SK-N-SH treated with all-trans-retinoic acid at 6 μM for 48 hours (cell line): ENCODE measurements around the gene GNG10.

Source experiments
- ATAC-seq: fragments of 200-7000 bp; cut with Tn5 transposase; 3 replicates; pipeline ENCODE4 v1.9.1; 2020; ENCODE audit warnings: mild to moderate bottlenecking, moderate library complexity
- ARNTL ChIP-seq: fragments of 450-650 bp; formaldehyde crosslinking; IDR thresholded peaks from 2 replicates; pipeline ENCODE4 v1.5.0; 2020; ENCODE audit warnings: low read depth, mild to moderate bottlenecking, moderate library complexity, borderline replicate concordance
- BACH2 ChIP-seq: fragments of 250-450 bp; sonication (Bioruptor Pico); IDR thresholded peaks from 2 replicates; pipeline ENCODE4 v1.9.0; 2021; ENCODE audit warnings: mild to moderate bottlenecking, borderline replicate concordance
- ESRRG ChIP-seq: fragments of 250-450 bp; sonication (Bioruptor Pico); IDR thresholded peaks from 2 replicates; pipeline ENCODE4 v1.6.1; 2021; ENCODE audit warnings: mild to moderate bottlenecking
- ISL1 ChIP-seq: fragments of 250-450 bp; sonication (Bioruptor Pico); IDR thresholded peaks from 2 replicates; pipeline ENCODE4 v2.1.2; 2022; ENCODE audit warnings: mild to moderate bottlenecking, moderate library complexity
- PPARA ChIP-seq: fragments of 250-450 bp; sonication (Bioruptor Pico); IDR thresholded peaks from 2 replicates; pipeline ENCODE4 v1.5.0; 2020; ENCODE audit warnings: mild to moderate bottlenecking, borderline replicate concordance
- RARB ChIP-seq: fragments of 250-450 bp; sonication (Bioruptor Pico); IDR thresholded peaks from 2 replicates; pipeline ENCODE4 v1.8.0; 2021; ENCODE audit warnings: mild to moderate bottlenecking, moderate library complexity
- SNAI2 ChIP-seq: fragments of 250-450 bp; sonication (Bioruptor Pico); IDR thresholded peaks from 2 replicates; pipeline ENCODE4 v1.5.0; 2020; ENCODE audit warnings: mild to moderate bottlenecking, moderate library complexity
- TCF4 ChIP-seq: fragments of 250-450 bp; sonication (Bioruptor Pico); IDR thresholded peaks from 2 replicates; pipeline ENCODE4 v1.8.0; 2021; ENCODE audit warnings: mild to moderate bottlenecking, moderate library complexity, borderline replicate concordance
- ZFP3 ChIP-seq: fragments of 250-450 bp; sonication (Bioruptor Pico); IDR thresholded peaks from 2 replicates; pipeline ENCODE4 v1.5.0; 2020; ENCODE audit warnings: mild to moderate bottlenecking, moderate library complexity
- ZNF565 ChIP-seq: fragments of 450-650 bp; formaldehyde crosslinking; conservative IDR thresholded peaks from 2 replicates; pipeline ENCODE4 v1.5.0; 2020; ENCODE audit warnings: low read depth, mild to moderate bottlenecking, moderate library complexity
- ZNF70 ChIP-seq: fragments of 450-650 bp; formaldehyde crosslinking; IDR thresholded peaks from 2 replicates; pipeline ENCODE4 v1.5.0; 2020; ENCODE audit warnings: mild to moderate bottlenecking, moderate library complexity
- ZNF8 ChIP-seq: fragments of 450-650 bp; formaldehyde crosslinking; IDR thresholded peaks from 2 replicates; pipeline ENCODE4 v1.5.0; 2020; ENCODE audit warnings: mild to moderate bottlenecking, moderate library complexity
- TF ChIP-seq, protein P1 (sequence below): fragments of 250-450 bp; sonication (Bioruptor Pico); IDR thresholded peaks from 2 replicates; pipeline ENCODE4 v1.5.1; 2021; ENCODE audit warnings: mild to moderate bottlenecking, moderate library complexity
- TF ChIP-seq, protein P2 (sequence below): fragments of 250-450 bp; sonication (Bioruptor Pico); IDR thresholded peaks from 2 replicates; pipeline ENCODE4 v1.8.0; 2021; ENCODE audit warnings: low read depth, mild to moderate bottlenecking, moderate library complexity, borderline replicate concordance
- TF ChIP-seq, protein P3 (sequence below): fragments of 250-450 bp; sonication (Bioruptor Pico); IDR thresholded peaks from 2 replicates; pipeline ENCODE4 v1.8.0; 2020; ENCODE audit warnings: mild to moderate bottlenecking, moderate library complexity, borderline replicate concordance
- TF ChIP-seq, protein P4 (sequence below): fragments of 250-450 bp; sonication (Bioruptor Pico); IDR thresholded peaks from 2 replicates; pipeline ENCODE4 v1.5.0; 2020; ENCODE audit warnings: mild to moderate bottlenecking, moderate library complexity
- TF ChIP-seq, protein P5 (sequence below): fragments of 250-450 bp; sonication (Bioruptor Pico); IDR thresholded peaks from 2 replicates; pipeline ENCODE4 v1.5.1; 2020; ENCODE audit warnings: low read depth, mild to moderate bottlenecking, moderate library complexity

GNG10 gene

DNA sequence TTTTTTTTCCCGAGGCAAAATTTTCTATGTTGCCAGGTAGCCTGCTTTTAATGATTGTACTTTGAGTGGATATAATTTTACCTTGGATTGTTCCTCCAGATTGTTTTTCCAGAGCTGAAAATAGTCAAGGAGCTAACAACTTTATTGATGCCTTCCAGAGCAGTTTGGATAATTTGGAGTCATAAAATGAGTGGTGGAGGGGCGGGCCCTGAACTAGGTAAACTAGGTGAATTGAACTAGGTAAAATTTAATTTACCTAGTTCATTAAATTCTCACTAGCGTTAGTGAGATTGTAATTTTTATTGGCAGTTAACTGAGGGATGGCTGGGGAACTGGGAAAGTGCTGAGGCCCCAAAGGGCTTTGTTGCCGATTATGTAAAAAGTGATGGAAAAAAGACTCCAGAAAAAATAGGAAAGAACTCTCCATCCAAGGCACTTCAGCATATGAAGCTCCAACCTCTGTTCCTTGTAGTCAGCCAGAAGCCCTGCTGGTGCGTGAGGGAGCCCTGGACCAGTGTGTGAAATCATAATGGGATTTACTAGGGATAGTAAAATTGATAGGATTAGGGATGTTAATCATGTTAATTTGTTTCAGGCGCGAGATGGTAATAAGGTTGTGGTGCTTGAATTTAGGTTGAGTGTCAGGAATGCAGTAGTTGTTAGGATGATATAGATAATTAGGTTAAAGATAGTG is 28.6 kb upstream of the GNG10 start:
- ATAC-seq = no peak
- TF ChIP-seq ARNTL (CRISPR knock-in tag) = no peak

DNA sequence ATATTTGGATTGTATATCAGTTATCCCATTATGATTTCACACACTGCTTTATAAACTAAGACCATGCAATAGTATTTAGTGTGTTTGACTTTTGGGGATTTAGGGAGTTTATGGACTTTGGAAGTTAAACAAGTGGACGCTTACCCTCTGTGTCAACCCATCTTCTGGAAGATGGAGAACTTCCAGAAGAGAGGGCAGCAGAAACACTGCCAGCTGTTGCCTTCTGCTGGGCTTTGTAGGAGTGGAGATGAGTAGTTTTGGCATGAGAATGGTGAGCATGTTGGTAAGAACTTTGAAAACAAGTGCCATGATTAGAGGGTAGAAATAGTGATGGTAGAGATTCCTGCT is 28.0 kb upstream of the GNG10 start:
- no peak for ATAC-seq
- TF ChIP-seq BACH2 (CRISPR knock-in tag) (no peak), SNAI2 (CRISPR knock-in tag) (no peak)

DNA sequence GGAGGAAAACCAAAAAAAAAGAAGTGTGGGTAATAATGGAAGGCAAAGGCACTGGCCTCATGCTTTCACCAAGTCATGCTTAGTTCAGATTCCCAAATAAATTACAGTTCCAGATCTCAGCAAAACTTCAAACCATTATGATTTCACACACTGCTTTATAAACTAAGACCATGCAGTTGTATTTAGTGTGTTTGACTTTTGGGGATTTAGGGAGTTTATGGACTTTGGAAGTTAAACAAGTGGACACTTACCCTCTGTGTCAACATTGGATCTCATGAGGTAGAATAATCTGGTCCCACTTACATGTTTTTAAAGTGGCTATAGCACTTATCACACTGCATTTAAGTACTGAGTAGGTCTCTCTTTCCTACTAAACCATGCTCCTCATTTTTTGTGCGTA is 26.5 kb upstream of the GNG10 start:
- TF ChIP-seq SNAI2 (CRISPR knock-in tag) (no peak), ESRRG (CRISPR knock-in tag) (no peak), ISL1 (CRISPR knock-in tag) (no peak), RARB (CRISPR knock-in tag) (no peak)
- TF ChIP-seq, protein P1, sequence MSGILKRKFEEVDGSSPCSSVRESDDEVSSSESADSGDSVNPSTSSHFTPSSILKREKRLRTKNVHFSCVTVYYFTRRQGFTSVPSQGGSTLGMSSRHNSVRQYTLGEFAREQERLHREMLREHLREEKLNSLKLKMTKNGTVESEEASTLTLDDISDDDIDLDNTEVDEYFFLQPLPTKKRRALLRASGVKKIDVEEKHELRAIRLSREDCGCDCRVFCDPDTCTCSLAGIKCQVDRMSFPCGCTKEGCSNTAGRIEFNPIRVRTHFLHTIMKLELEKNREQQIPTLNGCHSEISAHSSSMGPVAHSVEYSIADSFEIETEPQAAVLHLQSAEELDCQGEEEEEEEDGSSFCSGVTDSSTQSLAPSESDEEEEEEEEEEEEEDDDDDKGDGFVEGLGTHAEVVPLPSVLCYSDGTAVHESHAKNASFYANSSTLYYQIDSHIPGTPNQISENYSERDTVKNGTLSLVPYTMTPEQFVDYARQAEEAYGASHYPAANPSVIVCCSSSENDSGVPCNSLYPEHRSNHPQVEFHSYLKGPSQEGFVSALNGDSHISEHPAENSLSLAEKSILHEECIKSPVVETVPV (CRISPR knock-in tag) = no peak
- TF ChIP-seq, protein P2, sequence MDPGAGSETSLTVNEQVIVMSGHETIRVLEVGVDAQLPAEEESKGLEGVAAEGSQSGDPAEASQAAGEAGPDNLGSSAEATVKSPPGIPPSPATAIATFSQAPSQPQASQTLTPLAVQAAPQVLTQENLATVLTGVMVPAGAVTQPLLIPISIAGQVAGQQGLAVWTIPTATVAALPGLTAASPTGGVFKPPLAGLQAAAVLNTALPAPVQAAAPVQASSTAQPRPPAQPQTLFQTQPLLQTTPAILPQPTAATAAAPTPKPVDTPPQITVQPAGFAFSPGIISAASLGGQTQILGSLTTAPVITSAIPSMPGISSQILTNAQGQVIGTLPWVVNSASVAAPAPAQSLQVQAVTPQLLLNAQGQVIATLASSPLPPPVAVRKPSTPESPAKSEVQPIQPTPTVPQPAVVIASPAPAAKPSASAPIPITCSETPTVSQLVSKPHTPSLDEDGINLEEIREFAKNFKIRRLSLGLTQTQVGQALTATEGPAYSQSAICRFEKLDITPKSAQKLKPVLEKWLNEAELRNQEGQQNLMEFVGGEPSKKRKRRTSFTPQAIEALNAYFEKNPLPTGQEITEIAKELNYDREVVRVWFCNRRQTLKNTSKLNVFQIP (CRISPR knock-in tag) = no peak
- TF ChIP-seq, protein P3, sequence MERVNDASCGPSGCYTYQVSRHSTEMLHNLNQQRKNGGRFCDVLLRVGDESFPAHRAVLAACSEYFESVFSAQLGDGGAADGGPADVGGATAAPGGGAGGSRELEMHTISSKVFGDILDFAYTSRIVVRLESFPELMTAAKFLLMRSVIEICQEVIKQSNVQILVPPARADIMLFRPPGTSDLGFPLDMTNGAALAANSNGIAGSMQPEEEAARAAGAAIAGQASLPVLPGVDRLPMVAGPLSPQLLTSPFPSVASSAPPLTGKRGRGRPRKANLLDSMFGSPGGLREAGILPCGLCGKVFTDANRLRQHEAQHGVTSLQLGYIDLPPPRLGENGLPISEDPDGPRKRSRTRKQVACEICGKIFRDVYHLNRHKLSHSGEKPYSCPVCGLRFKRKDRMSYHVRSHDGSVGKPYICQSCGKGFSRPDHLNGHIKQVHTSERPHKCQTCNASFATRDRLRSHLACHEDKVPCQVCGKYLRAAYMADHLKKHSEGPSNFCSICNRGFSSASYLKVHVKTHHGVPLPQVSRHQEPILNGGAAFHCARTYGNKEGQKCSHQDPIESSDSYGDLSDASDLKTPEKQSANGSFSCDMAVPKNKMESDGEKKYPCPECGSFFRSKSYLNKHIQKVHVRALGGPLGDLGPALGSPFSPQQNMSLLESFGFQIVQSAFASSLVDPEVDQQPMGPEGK (CRISPR knock-in tag) = no peak
- TF ChIP-seq, all 23 proteins: peak for 0
- no peak for ATAC-seq

DNA sequence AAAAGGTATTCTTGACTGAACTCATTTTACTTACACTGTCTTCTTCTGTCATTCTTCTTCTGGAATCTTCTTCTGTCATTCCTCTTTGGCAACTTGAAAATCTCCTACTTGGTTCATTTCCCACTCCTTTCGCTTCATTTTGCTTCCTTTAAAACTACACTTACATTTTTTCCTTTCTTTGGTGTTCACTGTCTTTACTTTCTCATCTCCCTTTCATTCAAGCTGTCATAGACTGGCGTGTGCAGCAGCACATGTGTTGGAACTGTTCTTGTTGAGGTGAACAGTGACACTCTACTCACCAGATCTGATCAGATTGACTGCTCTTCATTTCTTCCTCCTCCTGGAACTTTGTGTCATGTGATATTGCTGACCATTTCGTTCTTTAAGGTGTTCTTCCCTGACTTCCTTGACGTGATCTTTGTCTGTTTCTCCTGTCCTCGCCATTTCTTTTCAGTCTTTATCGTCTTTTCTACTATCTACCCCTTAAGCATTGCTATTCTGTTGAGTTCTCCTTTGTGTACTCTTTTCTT is 23.9 kb upstream of the GNG10 start:
- no peak for ATAC-seq
- TF ChIP-seq ESRRG (CRISPR knock-in tag) (no peak), SNAI2 (CRISPR knock-in tag) (no peak), ZNF565 (CRISPR knock-in tag) (no peak), PPARA (CRISPR knock-in tag) (no peak), RARB (CRISPR knock-in tag) (no peak), ZNF8 (CRISPR knock-in tag) (no peak), ZFP3 (CRISPR knock-in tag) (no peak), ZNF70 (no peak), TCF4 (CRISPR knock-in tag) (no peak), ISL1 (CRISPR knock-in tag) (no peak)
- TF ChIP-seq, protein P4, sequence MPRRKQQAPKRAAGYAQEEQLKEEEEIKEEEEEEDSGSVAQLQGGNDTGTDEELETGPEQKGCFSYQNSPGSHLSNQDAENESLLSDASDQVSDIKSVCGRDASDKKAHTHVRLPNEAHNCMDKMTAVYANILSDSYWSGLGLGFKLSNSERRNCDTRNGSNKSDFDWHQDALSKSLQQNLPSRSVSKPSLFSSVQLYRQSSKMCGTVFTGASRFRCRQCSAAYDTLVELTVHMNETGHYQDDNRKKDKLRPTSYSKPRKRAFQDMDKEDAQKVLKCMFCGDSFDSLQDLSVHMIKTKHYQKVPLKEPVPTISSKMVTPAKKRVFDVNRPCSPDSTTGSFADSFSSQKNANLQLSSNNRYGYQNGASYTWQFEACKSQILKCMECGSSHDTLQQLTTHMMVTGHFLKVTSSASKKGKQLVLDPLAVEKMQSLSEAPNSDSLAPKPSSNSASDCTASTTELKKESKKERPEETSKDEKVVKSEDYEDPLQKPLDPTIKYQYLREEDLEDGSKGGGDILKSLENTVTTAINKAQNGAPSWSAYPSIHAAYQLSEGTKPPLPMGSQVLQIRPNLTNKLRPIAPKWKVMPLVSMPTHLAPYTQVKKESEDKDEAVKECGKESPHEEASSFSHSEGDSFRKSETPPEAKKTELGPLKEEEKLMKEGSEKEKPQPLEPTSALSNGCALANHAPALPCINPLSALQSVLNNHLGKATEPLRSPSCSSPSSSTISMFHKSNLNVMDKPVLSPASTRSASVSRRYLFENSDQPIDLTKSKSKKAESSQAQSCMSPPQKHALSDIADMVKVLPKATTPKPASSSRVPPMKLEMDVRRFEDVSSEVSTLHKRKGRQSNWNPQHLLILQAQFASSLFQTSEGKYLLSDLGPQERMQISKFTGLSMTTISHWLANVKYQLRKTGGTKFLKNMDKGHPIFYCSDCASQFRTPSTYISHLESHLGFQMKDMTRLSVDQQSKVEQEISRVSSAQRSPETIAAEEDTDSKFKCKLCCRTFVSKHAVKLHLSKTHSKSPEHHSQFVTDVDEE (CRISPR knock-in tag) = no peak
- TF ChIP-seq, protein P2 (CRISPR knock-in tag) = no peak
- TF ChIP-seq, protein P5, sequence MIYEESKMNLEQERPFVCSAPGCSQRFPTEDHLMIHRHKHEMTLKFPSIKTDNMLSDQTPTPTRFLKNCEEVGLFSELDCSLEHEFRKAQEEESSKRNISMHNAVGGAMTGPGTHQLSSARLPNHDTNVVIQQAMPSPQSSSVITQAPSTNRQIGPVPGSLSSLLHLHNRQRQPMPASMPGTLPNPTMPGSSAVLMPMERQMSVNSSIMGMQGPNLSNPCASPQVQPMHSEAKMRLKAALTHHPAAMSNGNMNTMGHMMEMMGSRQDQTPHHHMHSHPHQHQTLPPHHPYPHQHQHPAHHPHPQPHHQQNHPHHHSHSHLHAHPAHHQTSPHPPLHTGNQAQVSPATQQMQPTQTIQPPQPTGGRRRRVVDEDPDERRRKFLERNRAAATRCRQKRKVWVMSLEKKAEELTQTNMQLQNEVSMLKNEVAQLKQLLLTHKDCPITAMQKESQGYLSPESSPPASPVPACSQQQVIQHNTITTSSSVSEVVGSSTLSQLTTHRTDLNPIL (CRISPR knock-in tag) = no peak
